ENCODE measurements around the gene MED23.

Gene MED23

GRCh38 chr6:131643855-131644460 lies 15.9 kb upstream of the MED23 start:
- Histone ChIP-seq H2BK120ac (ENCODE audit: low read depth, low read length) (no peak overlapping the region), H3K56ac (ENCODE audit: low read length) (no peak overlapping the region), H3K4me2 (ENCODE audit: low read length) (no peak overlapping the region), H2BK5ac (ENCODE audit: low read length) (no peak overlapping the region), H3K23ac (ENCODE audit: low read length) (no peak overlapping the region), H3K36me3 (ENCODE audit: control insufficient read depth, insufficient read depth, low read length) (no peaks in the 10 kb centered on the region), H3K4me3 (ENCODE audit: low read length) (no peak overlapping the region), H4K5ac (ENCODE audit: low read length) (no peak overlapping the region), H3K79me2 (ENCODE audit: control insufficient read depth, insufficient read depth, low read length) (no peaks in the 10 kb centered on the region), H3K27ac (ENCODE audit: low read depth, low read length) (no peak overlapping the region), H3K79me1 (ENCODE audit: low read length) (no peaks in the 10 kb centered on the region), H3K4ac (ENCODE audit: low read depth, low read length) (no peak overlapping the region), H2BK15ac (replicated peaks; ENCODE audit: low read depth) (no peak overlapping the region), H3K9ac (ENCODE audit: low read length) (no peak overlapping the region), H3K4me1 (ENCODE audit: control insufficient read depth, low read depth, low read length) (no peaks in the 10 kb centered on the region), H3K27me3 (ENCODE audit: insufficient read depth, low read length, poor library complexity) (no peaks in the 10 kb centered on the region), H3K18ac (ENCODE audit: low read length) (no peak overlapping the region), H2AK5ac (ENCODE audit: low read length) (no peak overlapping the region), H4K8ac (ENCODE audit: low read depth, low read length) (no peak overlapping the region)
- WGBS (ENCODE audit: extremely low coverage, insufficient coverage, low lambda C conversion rate) = no CpG with 5 or more reads among the region's 2 CpGs
- DNase-seq = no peak

- no peak overlapping the region for H3K18ac ChIP-seq (ENCODE audit: low read length)
- H3K23ac ChIP-seq (ENCODE audit: low read length) = no peak overlapping the region
- 100% methylated on average over 1 of the region's 3 CpGs for WGBS (ENCODE audit: extremely low coverage, insufficient coverage, low lambda C conversion rate)
- no peaks in the 10 kb centered on the region for H3K36me3 ChIP-seq (ENCODE audit: control insufficient read depth, insufficient read depth, low read length)
- no peaks in the 10 kb centered on the region for H3K79me2 ChIP-seq (ENCODE audit: control insufficient read depth, insufficient read depth, low read length)
- no peak overlapping the region for H3K4ac ChIP-seq (ENCODE audit: low read depth, low read length)
- DNase-seq = no peak
- no peaks in the 10 kb centered on the region for H3K4me1 ChIP-seq (ENCODE audit: control insufficient read depth, low read depth, low read length)
- no peak overlapping the region for H3K27ac ChIP-seq (ENCODE audit: low read depth, low read length)
- no peak overlapping the region for H4K8ac ChIP-seq (ENCODE audit: low read depth, low read length)
- H3K4me2 ChIP-seq (ENCODE audit: low read length) = no peak overlapping the region
- no peak overlapping the region for H4K5ac ChIP-seq (ENCODE audit: low read length)
- no peak overlapping the region for H2BK15ac ChIP-seq (replicated peaks; ENCODE audit: low read depth)
- no peaks in the 10 kb centered on the region for H3K79me1 ChIP-seq (ENCODE audit: low read length)
- no peak overlapping the region for H2AK5ac ChIP-seq (ENCODE audit: low read length)
- no peaks in the 10 kb centered on the region for H3K27me3 ChIP-seq (ENCODE audit: insufficient read depth, low read length, poor library complexity)
- no peak overlapping the region for H3K56ac ChIP-seq (ENCODE audit: low read length)
- H3K4me3 ChIP-seq (ENCODE audit: low read length) = no peak overlapping the region
- H2BK5ac ChIP-seq (ENCODE audit: low read length) = no peak overlapping the region
- H2BK120ac ChIP-seq (ENCODE audit: low read depth, low read length) = no peak overlapping the region
- H3K9ac ChIP-seq (ENCODE audit: low read length) = no peak overlapping the region
Measured at GRCh38 chr6:131642987-131643611, 15.1 kb upstream of the MED23 start.

GRCh38 chr6:131642565-131642964 lies 14.5 kb upstream of the MED23 start:
- Histone ChIP-seq H4K5ac (ENCODE audit: low read length) (no peak overlapping the region), H3K79me1 (ENCODE audit: low read length) (no peaks in the 10 kb centered on the region), H2BK5ac (ENCODE audit: low read length) (no peak overlapping the region), H3K4me3 (ENCODE audit: low read length) (no peak overlapping the region), H3K79me2 (ENCODE audit: control insufficient read depth, insufficient read depth, low read length) (no peaks in the 10 kb centered on the region), H3K23ac (ENCODE audit: low read length) (no peak overlapping the region), H3K27me3 (ENCODE audit: insufficient read depth, low read length, poor library complexity) (no peaks in the 10 kb centered on the region), H2BK120ac (ENCODE audit: low read depth, low read length) (no peak overlapping the region), H4K8ac (ENCODE audit: low read depth, low read length) (no peak overlapping the region), H3K36me3 (ENCODE audit: control insufficient read depth, insufficient read depth, low read length) (no peaks in the 10 kb centered on the region), H3K4me2 (ENCODE audit: low read length) (no peak overlapping the region), H3K4me1 (ENCODE audit: control insufficient read depth, low read depth, low read length) (no peaks in the 10 kb centered on the region), H3K9ac (ENCODE audit: low read length) (no peak overlapping the region), H3K56ac (ENCODE audit: low read length) (no peak overlapping the region), H3K18ac (ENCODE audit: low read length) (no peak overlapping the region), H2BK15ac (replicated peaks; ENCODE audit: low read depth) (no peak overlapping the region), H2AK5ac (ENCODE audit: low read length) (no peak overlapping the region), H3K4ac (ENCODE audit: low read depth, low read length) (no peak overlapping the region), H3K27ac (ENCODE audit: low read depth, low read length) (no peak overlapping the region)
- no peak for DNase-seq
- WGBS (ENCODE audit: extremely low coverage, insufficient coverage, low lambda C conversion rate) = no CpG with 5 or more reads among the region's 6 CpGs

- no peaks in the 10 kb centered on the region for H3K36me3 ChIP-seq (ENCODE audit: control insufficient read depth, insufficient read depth, low read length)
- H3K18ac ChIP-seq (ENCODE audit: low read length) = no peak overlapping the region
- H3K9ac ChIP-seq (ENCODE audit: low read length) = no peak overlapping the region
- H2BK5ac ChIP-seq (ENCODE audit: low read length) = no peak overlapping the region
- no peak overlapping the region for H3K4me3 ChIP-seq (ENCODE audit: low read length)
- no peak overlapping the region for H2BK15ac ChIP-seq (replicated peaks; ENCODE audit: low read depth)
- H3K79me2 ChIP-seq (ENCODE audit: control insufficient read depth, insufficient read depth, low read length) = no peaks in the 10 kb centered on the region
- no peak overlapping the region for H2BK120ac ChIP-seq (ENCODE audit: low read depth, low read length)
- no peak overlapping the region for H4K8ac ChIP-seq (ENCODE audit: low read depth, low read length)
- no peak overlapping the region for H4K5ac ChIP-seq (ENCODE audit: low read length)
- no peak overlapping the region for H3K27ac ChIP-seq (ENCODE audit: low read depth, low read length)
- no peak overlapping the region for H2AK5ac ChIP-seq (ENCODE audit: low read length)
- H3K27me3 ChIP-seq (ENCODE audit: insufficient read depth, low read length, poor library complexity) = no peaks in the 10 kb centered on the region
- H3K4me2 ChIP-seq (ENCODE audit: low read length) = no peak overlapping the region
- H3K23ac ChIP-seq (ENCODE audit: low read length) = no peak overlapping the region
- H3K4me1 ChIP-seq (ENCODE audit: control insufficient read depth, low read depth, low read length) = no peaks in the 10 kb centered on the region
- H3K4ac ChIP-seq (ENCODE audit: low read depth, low read length) = no peak overlapping the region
- DNase-seq = no peak
- H3K79me1 ChIP-seq (ENCODE audit: low read length) = no peaks in the 10 kb centered on the region
- WGBS (ENCODE audit: extremely low coverage, insufficient coverage, low lambda C conversion rate) = no CpG with 5 or more reads among the region's 1 CpG
- H3K56ac ChIP-seq (ENCODE audit: low read length) = no peak overlapping the region
Measured at GRCh38 chr6:131641554-131641953, 13.5 kb upstream of the MED23 start.

- H3K79me1 ChIP-seq (ENCODE audit: low read length) = no peaks in the 10 kb centered on the region
- H3K36me3 ChIP-seq (ENCODE audit: control insufficient read depth, insufficient read depth, low read length) = no peaks in the 10 kb centered on the region
- no peak overlapping the region for H2BK15ac ChIP-seq (replicated peaks; ENCODE audit: low read depth)
- WGBS (ENCODE audit: extremely low coverage, insufficient coverage, low lambda C conversion rate) = no CpG with 5 or more reads among the region's 3 CpGs
- H2AK5ac ChIP-seq (ENCODE audit: low read length) = no peak overlapping the region
- H2BK120ac ChIP-seq (ENCODE audit: low read depth, low read length) = no peak overlapping the region
- no peak overlapping the region for H4K5ac ChIP-seq (ENCODE audit: low read length)
- H3K27ac ChIP-seq (ENCODE audit: low read depth, low read length) = no peak overlapping the region
- no peak overlapping the region for H3K4ac ChIP-seq (ENCODE audit: low read depth, low read length)
- H3K79me2 ChIP-seq (ENCODE audit: control insufficient read depth, insufficient read depth, low read length) = no peaks in the 10 kb centered on the region
- H3K4me2 ChIP-seq (ENCODE audit: low read length) = no peak overlapping the region
- no peak overlapping the region for H4K8ac ChIP-seq (ENCODE audit: low read depth, low read length)
- H3K4me3 ChIP-seq (ENCODE audit: low read length) = no peak overlapping the region
- no peak overlapping the region for H3K23ac ChIP-seq (ENCODE audit: low read length)
- H3K56ac ChIP-seq (ENCODE audit: low read length) = no peak overlapping the region
- no peak for DNase-seq
- H2BK5ac ChIP-seq (ENCODE audit: low read length) = no peak overlapping the region
- H3K9ac ChIP-seq (ENCODE audit: low read length) = no peak overlapping the region
- no peaks in the 10 kb centered on the region for H3K4me1 ChIP-seq (ENCODE audit: control insufficient read depth, low read depth, low read length)
- H3K18ac ChIP-seq (ENCODE audit: low read length) = no peak overlapping the region
- no peaks in the 10 kb centered on the region for H3K27me3 ChIP-seq (ENCODE audit: insufficient read depth, low read length, poor library complexity)
Measured at GRCh38 chr6:131640576-131640975, 12.5 kb upstream of the MED23 start.

- Histone ChIP-seq H4K8ac (ENCODE audit: low read depth, low read length) (no peak overlapping the region), H2BK120ac (ENCODE audit: low read depth, low read length) (no peak overlapping the region), H3K18ac (ENCODE audit: low read length) (no peak overlapping the region), H2BK5ac (ENCODE audit: low read length) (no peak overlapping the region), H4K5ac (ENCODE audit: low read length) (no peak overlapping the region), H3K23ac (ENCODE audit: low read length) (no peak overlapping the region), H3K36me3 (ENCODE audit: control insufficient read depth, insufficient read depth, low read length) (no peaks in the 10 kb centered on the region), H3K27me3 (ENCODE audit: insufficient read depth, low read length, poor library complexity) (no peaks in the 10 kb centered on the region), H3K4ac (ENCODE audit: low read depth, low read length) (no peak overlapping the region), H2BK15ac (replicated peaks; ENCODE audit: low read depth) (no peak overlapping the region), H3K4me3 (ENCODE audit: low read length) (no peak overlapping the region), H3K4me1 (ENCODE audit: control insufficient read depth, low read depth, low read length) (no peaks in the 10 kb centered on the region), H3K79me2 (ENCODE audit: control insufficient read depth, insufficient read depth, low read length) (no peaks in the 10 kb centered on the region), H3K4me2 (ENCODE audit: low read length) (no peak overlapping the region), H3K9ac (ENCODE audit: low read length) (no peak overlapping the region), H3K56ac (ENCODE audit: low read length) (no peak overlapping the region), H3K79me1 (ENCODE audit: low read length) (no peaks in the 10 kb centered on the region), H2AK5ac (ENCODE audit: low read length) (no peak overlapping the region), H3K27ac (ENCODE audit: low read depth, low read length) (no peak overlapping the region)
- DNase-seq = no peak
- no CpG with 5 or more reads among the region's 2 CpGs for WGBS (ENCODE audit: extremely low coverage, insufficient coverage, low lambda C conversion rate)
Measured at GRCh38 chr6:131640100-131640499, 12.1 kb upstream of the MED23 start.

Data from mesendoderm (in vitro differentiated cells).